Astrocyte (in vitro differentiated cells and primary cell): ENCODE data around the gene ZNF69.
"Not testable (repeated sequence)": the region's sequence is repeated elsewhere in the genome, so short reads cannot be mapped to it uniquely, and the experiment has no call there.

Experiments used
- CTCF ChIP-seq: IDR thresholded peaks from 2 replicates; pipeline ENCODE4 v1.5.1; 2011; ENCODE audit warnings: low read depth, mild to moderate bottlenecking, inconsistent platforms, low read length, moderate library complexity; ENCODE audit not compliant: insufficient read depth
- EZH2 ChIP-seq: IDR thresholded peaks from 2 replicates; pipeline ENCODE4 v1.6.1; 2012; ENCODE audit warnings: mild to moderate bottlenecking, low read length, inconsistent platforms; ENCODE audit not compliant: insufficient read depth

GRCh38 chr19:11938383-11938782, 50.8 kb downstream of the ZNF69 start:
- not testable (repeated sequence) for TF ChIP-seq CTCF, EZH2
